Astrocyte (in vitro differentiated cells and primary cell): ENCODE data around the gene NRIP2.
A peak's percentile ranks its signal among the peaks of the same experiment; 100 is the strongest.

ENCODE experiments used
- EZH2 ChIP-seq: IDR thresholded peaks from 2 replicates; pipeline ENCODE4 v1.6.1; 2012; ENCODE audit warnings: mild to moderate bottlenecking, low read length, inconsistent platforms; ENCODE audit not compliant: insufficient read depth
- TF ChIP-seq, protein P1 (sequence below): IDR thresholded peaks from 2 replicates; pipeline ENCODE4 v1.5.1; 2011; ENCODE audit warnings: low read depth, mild to moderate bottlenecking, inconsistent platforms, low read length, moderate library complexity; ENCODE audit not compliant: insufficient read depth

DNA sequence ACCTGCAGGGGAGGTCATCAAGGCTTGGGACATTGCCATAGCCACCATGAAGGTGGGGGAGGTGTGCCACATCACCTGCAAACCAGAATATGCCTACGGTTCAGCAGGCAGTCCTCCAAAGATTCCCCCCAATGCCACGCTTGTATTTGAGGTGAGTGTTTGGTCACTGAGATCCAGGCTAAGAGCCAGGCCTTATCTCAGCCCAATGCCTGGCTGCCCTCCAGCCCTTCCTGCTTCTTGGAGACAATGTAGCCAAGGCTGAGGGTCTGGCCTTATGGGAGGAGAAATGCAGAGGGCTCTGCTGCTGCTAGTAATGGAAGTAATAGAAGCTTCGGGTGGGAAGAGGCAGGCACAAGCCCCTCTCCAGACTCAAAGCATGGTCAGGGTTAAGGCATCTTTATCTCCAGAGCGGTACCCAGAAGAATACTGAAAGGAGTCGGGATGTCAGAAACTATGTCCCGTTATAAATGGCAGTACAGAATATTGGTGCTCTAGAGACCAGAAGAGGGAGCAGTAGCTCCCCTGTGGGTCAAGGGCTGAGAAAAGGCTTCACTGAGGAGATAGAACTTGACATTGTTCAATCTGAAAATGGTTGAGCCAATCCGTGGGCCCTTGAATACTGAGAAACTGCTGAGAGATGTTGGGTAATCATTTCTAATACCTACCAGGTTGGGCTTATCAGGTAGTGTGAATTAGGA lies 37.0 kb downstream of the NRIP2 start:
- TF ChIP-seq, protein P1, sequence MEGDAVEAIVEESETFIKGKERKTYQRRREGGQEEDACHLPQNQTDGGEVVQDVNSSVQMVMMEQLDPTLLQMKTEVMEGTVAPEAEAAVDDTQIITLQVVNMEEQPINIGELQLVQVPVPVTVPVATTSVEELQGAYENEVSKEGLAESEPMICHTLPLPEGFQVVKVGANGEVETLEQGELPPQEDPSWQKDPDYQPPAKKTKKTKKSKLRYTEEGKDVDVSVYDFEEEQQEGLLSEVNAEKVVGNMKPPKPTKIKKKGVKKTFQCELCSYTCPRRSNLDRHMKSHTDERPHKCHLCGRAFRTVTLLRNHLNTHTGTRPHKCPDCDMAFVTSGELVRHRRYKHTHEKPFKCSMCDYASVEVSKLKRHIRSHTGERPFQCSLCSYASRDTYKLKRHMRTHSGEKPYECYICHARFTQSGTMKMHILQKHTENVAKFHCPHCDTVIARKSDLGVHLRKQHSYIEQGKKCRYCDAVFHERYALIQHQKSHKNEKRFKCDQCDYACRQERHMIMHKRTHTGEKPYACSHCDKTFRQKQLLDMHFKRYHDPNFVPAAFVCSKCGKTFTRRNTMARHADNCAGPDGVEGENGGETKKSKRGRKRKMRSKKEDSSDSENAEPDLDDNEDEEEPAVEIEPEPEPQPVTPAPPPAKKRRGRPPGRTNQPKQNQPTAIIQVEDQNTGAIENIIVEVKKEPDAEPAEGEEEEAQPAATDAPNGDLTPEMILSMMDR, result peak; percentile 2
- TF ChIP-seq EZH2, result no peak
